Keratinocyte (primary cell): Measurements from ENCODE around the gene ARL9. TPM values are rescaled to one million over a fixed set of nuclear protein-coding genes. Genes with fewer than 3 reads are reported as not detected.

Experiments used
- DNase-seq: peaks from one replicate; pipeline ENCODE4 v3.0.0-alpha.2; 2011; ENCODE audit warnings: low read depth, missing footprints, low spot score
- FAIRE-seq: peaks from 2 replicates; lab custom pipeline; 2011; peaks lifted over from hg19 to GRCh38; lab: Jason Lieb, UNC
- H2AFZ ChIP-seq: 2 replicates; pipeline ENCODE4 v1.6.0; 2012; ENCODE audit warnings: low read length, control low read depth, inconsistent platforms; ENCODE audit not compliant: control insufficient read depth
- H3K27ac ChIP-seq: 2 replicates; pipeline ENCODE4 v1.5.1; 2011; ENCODE audit warnings: low read length; ENCODE audit not compliant: control insufficient read depth, insufficient read depth
- H3K27me3 ChIP-seq: 3 replicates; pipeline ENCODE4 v1.6.0; 2011; ENCODE audit warnings: low read length; ENCODE audit not compliant: control insufficient read depth, insufficient read depth; ENCODE audit errors: extremely low read depth
- H3K36me3 ChIP-seq, 2 experiments: 2 replicates in 1 of 2; 3 replicates in 1 of 2; pipeline ENCODE4 v1.5.1; 2011; ENCODE audit warnings: low read length in 2 of 2, mild to moderate bottlenecking in 1 of 2; ENCODE audit not compliant: control insufficient read depth in 2 of 2, insufficient read depth in 2 of 2; ENCODE audit errors: extremely low read depth in 1 of 2
- H3K4me1 ChIP-seq: 3 replicates; pipeline ENCODE4 v1.5.1; 2011; ENCODE audit warnings: low read length; ENCODE audit not compliant: control insufficient read depth, insufficient read depth; ENCODE audit errors: extremely low read depth
- H3K4me2 ChIP-seq: 3 replicates; pipeline ENCODE4 v1.6.0; 2011; ENCODE audit warnings: low read depth, low read length; ENCODE audit not compliant: control insufficient read depth, insufficient read depth; ENCODE audit errors: extremely low read depth
- H3K4me3 ChIP-seq, 3 experiments: fragments of 200-600 bp in 1 of 3; sonication (generic) in 1 of 3; 2 replicates in 2 of 3; 3 replicates in 1 of 3; pipeline ENCODE4 v1.5.1; 2011 to 2016; ENCODE audit warnings: low read length in 3 of 3, mild to moderate bottlenecking in 3 of 3, control low read depth in 2 of 3, inconsistent platforms in 1 of 3, low read depth in 1 of 3, mixed read lengths in 1 of 3, mixed run types in 1 of 3, moderate library complexity in 1 of 3; ENCODE audit not compliant: control insufficient read depth in 2 of 3, insufficient read depth in 2 of 3; ENCODE audit errors: extremely low read depth in 1 of 3
- H3K79me2 ChIP-seq: 2 replicates; pipeline ENCODE4 v1.6.0; 2012; ENCODE audit warnings: low read length; ENCODE audit not compliant: control insufficient read depth, insufficient read depth
- H3K9ac ChIP-seq: 3 replicates; pipeline ENCODE4 v1.6.0; 2011; ENCODE audit warnings: low read length; ENCODE audit not compliant: control insufficient read depth, insufficient read depth; ENCODE audit errors: extremely low read depth
- H3K9me1 ChIP-seq: 3 replicates; pipeline ENCODE4 v1.6.0; 2011; ENCODE audit warnings: low read length; ENCODE audit not compliant: control insufficient read depth, insufficient read depth; ENCODE audit errors: extremely low read depth
- H3K9me3 ChIP-seq: 2 replicates; pipeline ENCODE4 v1.5.1; 2012; ENCODE audit warnings: low read depth, low read length; ENCODE audit not compliant: control insufficient read depth
- H4K20me1 ChIP-seq: 3 replicates; pipeline ENCODE4 v1.6.0; 2011; ENCODE audit warnings: low read length; ENCODE audit not compliant: control insufficient read depth, insufficient read depth; ENCODE audit errors: extremely low read depth
- EZH2 ChIP-seq: IDR thresholded peaks from one replicate; pipeline ENCODE4 v1.6.1; 2012; ENCODE audit warnings: inconsistent platforms, mild to moderate bottlenecking, low read length, moderate library complexity
- dilution Hi-C: fragments of 300-500 bp; cut with MboI; formaldehyde crosslinking; loops from one replicate; pipeline ENCODE4 v1.7.0; 2020; ENCODE audit warnings: low sequenced_read_pairs; ENCODE audit not compliant: extremely low pct_ligation_motif_present
- polyA minus RNA-seq, 3 experiments: library from RNA; depleted of rRNA, polyadenylated mRNA; stranded (reverse); fragments of >200 nt; gene quantifications; 1 replicate in 1 of 3; 2 replicates in 1 of 3; 3 replicates in 1 of 3; pipeline ENCODE4 v1.2.3, GENCODE V29; 2011
- polyA plus RNA-seq, 5 experiments: library from polyadenylated mRNA; depleted of rRNA in 3 of 5; stranded (reverse) in 3 of 5; stranded (forward) in 1 of 5; unstranded in 1 of 5; fragments of >200 nt; gene quantifications; 1 replicate in 1 of 5; 2 replicates in 3 of 5; 3 replicates in 1 of 5; pipeline versions ENCODE4 v1.2.1 to v1.2.3, GENCODE V29; 2011 to 2012; ENCODE audit warnings: missing spikeins in 2 of 5, low read depth in 1 of 5, low replicate concordance in 1 of 5
- TF ChIP-seq, protein P1 (sequence below), 3 experiments: IDR thresholded peaks in 1 of 3; conservative IDR thresholded peaks in 1 of 3; optimal IDR thresholded peaks in 1 of 3; 2 replicates in 2 of 3; 3 replicates in 1 of 3; pipeline versions ENCODE3 to v1.5.1; 2011; ENCODE audit warnings: low read length in 3 of 3, mild to moderate bottlenecking in 3 of 3, moderate library complexity in 2 of 3, control low read depth in 1 of 3, inconsistent platforms in 1 of 3; ENCODE audit not compliant: insufficient read depth in 2 of 3; ENCODE audit errors: extremely low read depth in 1 of 3

Gene ARL9, protein sequence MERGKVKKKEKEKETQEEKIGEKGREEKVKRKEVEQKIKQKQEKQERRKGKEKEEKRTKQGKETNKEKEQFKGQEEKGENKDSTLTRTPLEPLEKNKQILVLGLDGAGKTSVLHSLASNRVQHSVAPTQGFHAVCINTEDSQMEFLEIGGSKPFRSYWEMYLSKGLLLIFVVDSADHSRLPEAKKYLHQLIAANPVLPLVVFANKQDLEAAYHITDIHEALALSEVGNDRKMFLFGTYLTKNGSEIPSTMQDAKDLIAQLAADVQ
- 0.26 to 0.47 TPM (median 0.39 TPM) in 3 replicates for polyA plus RNA-seq
- polyA plus RNA-seq (2011; ENCODE audit: low read depth): not detected
- polyA plus RNA-seq (2011; cell fraction: cytosol; rRNA removed): 0.25 and 0.28 TPM in 2 replicates
- polyA plus RNA-seq (2011; cell fraction: nucleus; rRNA removed): 0.28 and 0.40 TPM in 2 replicates
- 0.24 and 0.30 TPM in 2 replicates for polyA plus RNA-seq (2012; ENCODE audit: low replicate concordance)
- polyA minus RNA-seq: 0.36 TPM in 1 of 3 replicates, not detected in the others
- polyA minus RNA-seq (2011; cell fraction: cytosol; rRNA and poly(A)+ RNA removed): not detected
- not detected in 2 replicates for polyA minus RNA-seq (2011; cell fraction: nucleus; rRNA and poly(A)+ RNA removed)

DNA sequence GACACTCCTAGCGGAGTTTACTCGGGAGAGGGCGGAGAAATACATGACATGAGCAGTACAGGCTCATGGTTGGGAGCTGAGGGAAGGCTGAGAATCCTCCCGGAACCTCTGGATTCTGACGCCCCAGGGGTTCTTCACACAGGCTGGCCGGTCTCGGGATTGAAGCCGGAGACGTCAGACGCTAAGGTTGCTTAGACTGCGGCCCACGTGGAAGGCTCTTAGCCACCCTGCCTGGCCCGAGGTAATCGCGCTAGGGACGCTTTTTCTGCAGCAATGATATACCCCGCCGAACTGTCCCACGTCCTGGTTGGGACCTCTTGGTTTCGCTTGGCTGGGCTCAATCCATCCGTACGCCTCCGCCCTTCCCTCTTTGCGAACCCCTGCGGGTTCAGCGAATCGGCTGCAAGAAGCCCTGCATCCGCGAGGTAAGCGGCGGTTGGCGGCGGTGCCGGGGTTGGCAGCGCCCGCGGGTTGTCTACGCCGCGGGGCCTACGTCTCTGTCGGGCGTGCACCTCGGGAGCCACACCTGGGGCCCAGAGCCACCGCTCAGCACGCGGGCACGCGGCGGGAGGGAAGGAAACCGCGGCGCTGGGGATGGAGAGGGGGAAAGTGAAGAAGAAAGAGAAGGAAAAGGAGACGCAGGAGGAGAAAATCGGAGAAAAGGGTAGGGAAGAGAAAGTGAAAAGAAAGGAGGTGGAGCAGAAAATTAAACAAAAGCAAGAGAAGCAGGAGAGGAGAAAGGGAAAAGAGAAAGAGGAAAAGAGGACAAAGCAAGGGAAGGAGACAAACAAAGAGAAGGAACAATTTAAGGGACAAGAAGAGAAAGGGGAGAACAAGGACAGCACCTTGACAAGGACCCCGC, at the start of gene ARL9:
Gene ARL9, plus strand, starts transcription at position 523 of the 862 bp plus-strand sequence. Its CDS starts 72 bp downstream, at position 595.
- no peak for DNase-seq
- TF ChIP-seq EZH2: no peak
- TF ChIP-seq, protein P1, sequence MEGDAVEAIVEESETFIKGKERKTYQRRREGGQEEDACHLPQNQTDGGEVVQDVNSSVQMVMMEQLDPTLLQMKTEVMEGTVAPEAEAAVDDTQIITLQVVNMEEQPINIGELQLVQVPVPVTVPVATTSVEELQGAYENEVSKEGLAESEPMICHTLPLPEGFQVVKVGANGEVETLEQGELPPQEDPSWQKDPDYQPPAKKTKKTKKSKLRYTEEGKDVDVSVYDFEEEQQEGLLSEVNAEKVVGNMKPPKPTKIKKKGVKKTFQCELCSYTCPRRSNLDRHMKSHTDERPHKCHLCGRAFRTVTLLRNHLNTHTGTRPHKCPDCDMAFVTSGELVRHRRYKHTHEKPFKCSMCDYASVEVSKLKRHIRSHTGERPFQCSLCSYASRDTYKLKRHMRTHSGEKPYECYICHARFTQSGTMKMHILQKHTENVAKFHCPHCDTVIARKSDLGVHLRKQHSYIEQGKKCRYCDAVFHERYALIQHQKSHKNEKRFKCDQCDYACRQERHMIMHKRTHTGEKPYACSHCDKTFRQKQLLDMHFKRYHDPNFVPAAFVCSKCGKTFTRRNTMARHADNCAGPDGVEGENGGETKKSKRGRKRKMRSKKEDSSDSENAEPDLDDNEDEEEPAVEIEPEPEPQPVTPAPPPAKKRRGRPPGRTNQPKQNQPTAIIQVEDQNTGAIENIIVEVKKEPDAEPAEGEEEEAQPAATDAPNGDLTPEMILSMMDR (optimal IDR thresholded peaks at IDR 0.05 in 1 of 3, IDR thresholded peaks at IDR 0.05 in 1 of 3, conservative IDR thresholded peaks at IDR 0.05 in 1 of 3; ENCODE audit: extremely low read depth in 1 of 3, insufficient read depth in 2 of 3, low read length in 3 of 3): no peak
- no peaks in the 10 kb centered on the region for H3K27me3 ChIP-seq
- H3K9ac ChIP-seq: peak within 1 kb of the TSS; percentile 66
- dilution Hi-C loops: no loop called here
- H3K9me1 ChIP-seq: no peaks in the 10 kb centered on the region
- peak within 1 kb of the TSS; percentile 91 for H2AFZ ChIP-seq
- H3K4me1 ChIP-seq: peaks cover 15% of the 10 kb centered on the region
- H3K9me3 ChIP-seq: no peaks in the 10 kb centered on the region
- H3K4me2 ChIP-seq: peak within 1 kb of the TSS; percentile 91
- peak within 1 kb of the TSS; percentile 29 to 70 (median 35) for H3K4me3 ChIP-seq
- peak; percentile 61 for FAIRE-seq
- H3K79me2 ChIP-seq: no peaks in the 10 kb centered on the region
- peak within 1 kb of the TSS; percentile 40 for H3K27ac ChIP-seq
- H3K36me3 ChIP-seq: peaks cover 4 to 7% of the 10 kb centered on the region in 2 experiments
- H4K20me1 ChIP-seq: no peaks in the 10 kb centered on the region

DNA sequence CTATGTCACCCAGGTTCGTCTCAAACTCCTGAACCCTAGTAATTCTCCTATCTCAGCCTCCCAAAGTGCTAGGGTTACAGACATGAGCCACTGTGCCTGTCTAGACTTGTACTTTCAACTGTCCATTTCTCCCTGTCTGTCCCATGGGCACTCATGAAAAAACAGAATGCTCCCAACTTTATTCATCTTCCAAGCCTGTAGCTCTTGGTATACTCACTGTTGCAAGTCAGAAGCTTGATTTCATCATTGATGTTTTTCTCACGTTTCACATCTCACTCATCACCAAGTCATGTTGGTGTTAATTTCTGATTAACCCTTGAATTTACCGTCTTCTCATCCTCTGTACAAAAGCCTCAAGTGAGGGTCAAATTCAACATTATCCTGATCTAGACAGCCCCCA, 45.5 kb upstream of the ARL9 start:
- no peak overlapping the region for H3K4me2 ChIP-seq
- FAIRE-seq (no peak), DNase-seq (no peak)
- no peak overlapping the region for H2AFZ ChIP-seq
- no peaks in the 10 kb centered on the region for H3K9me1 ChIP-seq
- no peak overlapping the region for H3K4me3 ChIP-seq
- H3K9ac ChIP-seq: no peak overlapping the region
- no peaks in the 10 kb centered on the region for H3K27me3 ChIP-seq
- H3K9me3 ChIP-seq: no peaks in the 10 kb centered on the region
- peak overlapping the region; percentile 55 for H3K27ac ChIP-seq
- dilution Hi-C loops: no loop called here
- peaks cover 11 to 17% of the 10 kb centered on the region in 2 experiments for H3K36me3 ChIP-seq
- H3K4me1 ChIP-seq: peaks cover 6% of the 10 kb centered on the region
- peaks cover 15% of the 10 kb centered on the region for H3K79me2 ChIP-seq
- TF ChIP-seq, protein P1 (optimal IDR thresholded peaks at IDR 0.05 in 1 of 3, IDR thresholded peaks at IDR 0.05 in 1 of 3, conservative IDR thresholded peaks at IDR 0.05 in 1 of 3; ENCODE audit: extremely low read depth in 1 of 3, insufficient read depth in 2 of 3, low read length in 3 of 3): no peak
- TF ChIP-seq EZH2: no peak
- H4K20me1 ChIP-seq: no peaks in the 10 kb centered on the region
